Upper lobe of right lung (tissue), 1 donor: ENCODE data around the gene BST1. TPM values are rescaled to one million over a fixed set of nuclear protein-coding genes. Genes with fewer than 3 reads are reported as not detected.

Source experiments
- ATAC-seq: fragments of 200-7000 bp; cut with Tn5 transposase; one replicate; pipeline ENCODE4 v1.9.1; 2020; ENCODE audit warnings: mild to moderate bottlenecking, moderate library complexity
- DNase-seq: peaks from one replicate; pipeline ENCODE4 v3.0.0-alpha.2; 2020
- H3K27ac ChIP-seq: fragments of 200-600 bp; one replicate; pipeline ENCODE4 v1.8.0; 2022
- H3K27me3 ChIP-seq: fragments of 200-600 bp; one replicate; pipeline ENCODE4 v1.8.0; 2022; ENCODE audit warnings: mild to moderate bottlenecking
- H3K36me3 ChIP-seq: fragments of 200-600 bp; one replicate; pipeline ENCODE4 v1.8.0; 2022
- H3K4me1 ChIP-seq: fragments of 200-600 bp; one replicate; pipeline ENCODE4 v1.8.0; 2022
- H3K4me3 ChIP-seq: fragments of 200-600 bp; one replicate; pipeline ENCODE4 v1.8.0; 2022; ENCODE audit warnings: mild to moderate bottlenecking
- H3K9me3 ChIP-seq: fragments of 200-600 bp; one replicate; pipeline ENCODE4 v1.8.0; 2022
- intact Hi-C: fragments of 100-400 bp; cut with DNase I; formaldehyde crosslinking; loops from one replicate; pipeline ENCODE4 v1.11.0; 2022
- total RNA-seq: library from RNA; stranded (reverse); fragmentation: NEBNext Ultra II Directional; extraction: Animal tissue kit (Norgen Biotek cat#: 25700); gene quantifications from one replicate; pipeline ENCODE4 v1.2.1, GENCODE V29; 2021
- TF ChIP-seq, protein P1 (sequence below): fragments of 200-600 bp; IDR thresholded peaks from one replicate; pipeline ENCODE4 v1.8.0; 2022; ENCODE audit warnings: antibody characterized with exemption
- donor health status: DM: no; HTN: yes; CAD: no; lungs with severe emphysema.

Gene BST1
- total RNA-seq, 1 donor from 2014 or later: 11.0 TPM

DNA sequence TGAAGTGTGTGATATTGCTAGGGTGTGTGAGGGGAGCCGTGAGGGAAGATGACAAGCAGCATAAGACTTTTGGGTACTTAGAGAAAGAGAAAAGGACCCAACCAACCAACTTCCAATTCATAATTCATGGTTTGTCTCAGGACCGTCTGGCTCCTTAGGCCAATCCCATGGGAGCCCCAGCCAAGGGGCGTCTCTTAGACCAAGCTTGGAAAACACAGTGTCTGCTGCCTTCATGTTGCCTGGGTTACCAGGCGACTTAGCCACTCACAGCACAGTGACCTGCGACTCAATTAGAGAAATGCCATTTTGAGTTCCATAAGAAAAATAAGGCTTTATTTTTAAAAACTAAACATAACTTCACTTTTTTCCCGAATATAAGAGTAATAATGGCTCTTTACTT, 32.7 kb downstream of the BST1 start:
- ATAC-seq (no peak), DNase-seq (no peak)
- Histone ChIP-seq H3K27me3 (no peaks in the 10 kb centered on the region), H3K9me3 (no peaks in the 10 kb centered on the region), H3K36me3 (no peaks in the 10 kb centered on the region), H3K4me3 (no peak overlapping the region), H3K4me1 (no peaks in the 10 kb centered on the region), H3K27ac (no peak overlapping the region)
- intact Hi-C loops: no loop called here
- TF ChIP-seq, protein P1, sequence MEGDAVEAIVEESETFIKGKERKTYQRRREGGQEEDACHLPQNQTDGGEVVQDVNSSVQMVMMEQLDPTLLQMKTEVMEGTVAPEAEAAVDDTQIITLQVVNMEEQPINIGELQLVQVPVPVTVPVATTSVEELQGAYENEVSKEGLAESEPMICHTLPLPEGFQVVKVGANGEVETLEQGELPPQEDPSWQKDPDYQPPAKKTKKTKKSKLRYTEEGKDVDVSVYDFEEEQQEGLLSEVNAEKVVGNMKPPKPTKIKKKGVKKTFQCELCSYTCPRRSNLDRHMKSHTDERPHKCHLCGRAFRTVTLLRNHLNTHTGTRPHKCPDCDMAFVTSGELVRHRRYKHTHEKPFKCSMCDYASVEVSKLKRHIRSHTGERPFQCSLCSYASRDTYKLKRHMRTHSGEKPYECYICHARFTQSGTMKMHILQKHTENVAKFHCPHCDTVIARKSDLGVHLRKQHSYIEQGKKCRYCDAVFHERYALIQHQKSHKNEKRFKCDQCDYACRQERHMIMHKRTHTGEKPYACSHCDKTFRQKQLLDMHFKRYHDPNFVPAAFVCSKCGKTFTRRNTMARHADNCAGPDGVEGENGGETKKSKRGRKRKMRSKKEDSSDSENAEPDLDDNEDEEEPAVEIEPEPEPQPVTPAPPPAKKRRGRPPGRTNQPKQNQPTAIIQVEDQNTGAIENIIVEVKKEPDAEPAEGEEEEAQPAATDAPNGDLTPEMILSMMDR: no peak

DNA sequence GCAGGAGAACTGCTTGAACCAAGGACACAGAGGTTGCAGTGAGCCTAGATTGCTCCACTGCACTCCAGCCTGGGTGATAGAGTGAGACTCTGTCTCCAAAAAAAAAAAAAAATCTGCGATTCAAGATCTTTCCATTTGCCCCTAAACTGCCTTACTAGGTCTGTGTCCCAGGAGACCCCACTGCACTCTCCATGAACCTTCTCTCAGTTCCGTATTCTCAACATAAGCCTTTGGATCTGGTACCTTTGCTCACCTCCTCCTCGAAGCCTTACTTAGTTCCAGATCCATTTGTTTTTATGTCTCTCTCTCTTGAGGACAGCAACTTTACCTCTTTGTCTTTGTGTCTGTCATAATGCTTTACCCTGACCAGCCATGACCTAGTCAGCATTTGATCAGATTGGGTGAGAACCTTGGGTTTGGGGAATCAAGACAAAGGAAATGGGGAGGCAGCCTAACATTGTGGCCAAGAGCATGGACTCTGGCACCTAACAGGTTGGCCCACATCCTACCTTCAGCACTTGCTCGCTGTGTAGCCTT, 33.7 kb downstream of the BST1 start:
- no peaks in the 10 kb centered on the region for H3K4me1 ChIP-seq
- no peaks in the 10 kb centered on the region for H3K36me3 ChIP-seq
- ATAC-seq (no peak), DNase-seq (no peak)
- no peaks in the 10 kb centered on the region for H3K9me3 ChIP-seq
- intact Hi-C loops: no loop called here
- TF ChIP-seq, protein P1: no peak
- H3K4me3 ChIP-seq: no peak overlapping the region
- no peak overlapping the region for H3K27ac ChIP-seq
- H3K27me3 ChIP-seq: no peaks in the 10 kb centered on the region

GRCh38 chr4:15737255-15737654, 34.4 kb downstream of the BST1 start:
- Histone ChIP-seq H3K27me3 (no peaks in the 10 kb centered on the region), H3K27ac (no peak overlapping the region), H3K9me3 (no peaks in the 10 kb centered on the region), H3K4me1 (no peaks in the 10 kb centered on the region), H3K36me3 (no peaks in the 10 kb centered on the region), H3K4me3 (no peak overlapping the region)
- intact Hi-C loops: no loop called here
- no peak for ATAC-seq
- TF ChIP-seq, protein P1: no peak
- no peak for DNase-seq

GRCh38 chr4:15738877-15739276, 36.0 kb downstream of the BST1 start:
- no peak for ATAC-seq
- Histone ChIP-seq H3K36me3 (no peaks in the 10 kb centered on the region), H3K9me3 (no peaks in the 10 kb centered on the region), H3K27ac (no peak overlapping the region), H3K27me3 (no peaks in the 10 kb centered on the region), H3K4me1 (no peaks in the 10 kb centered on the region), H3K4me3 (no peak overlapping the region)
- no peak for DNase-seq
- TF ChIP-seq, protein P1: no peak
- intact Hi-C loops: no loop called here

- H3K27me3 ChIP-seq: no peaks in the 10 kb centered on the region
- ATAC-seq: no peak
- no peak for DNase-seq
- TF ChIP-seq, protein P1: no peak
- no peak overlapping the region for H3K4me3 ChIP-seq
- no peaks in the 10 kb centered on the region for H3K4me1 ChIP-seq
- H3K36me3 ChIP-seq: no peaks in the 10 kb centered on the region
- intact Hi-C loops: no loop called here
- no peaks in the 10 kb centered on the region for H3K9me3 ChIP-seq
- H3K27ac ChIP-seq: no peak overlapping the region
These were observed 38.0 kb downstream of the BST1 start for GRCh38 chr4:15740764-15741404.
